MCF 10A (cell line): Measurements from ENCODE around the gene PJA1. TPM values are rescaled to one million over a fixed set of nuclear protein-coding genes. Genes with fewer than 3 reads are reported as not detected.

Experiments
- BruUV-seq: library from RNA; stranded (reverse); fragments of 400-500 nt; replicated peaks from 2 replicates; lab custom pipeline; 2021; lab: Mats Ljungman, UMichigan
- CTCF ChIA-PET: fragments of 300-600 bp; sonication (Branson Sonifier 250); formaldehyde crosslinking; extraction: SDS; loops from one replicate; lab custom pipeline; 2021; ENCODE audit warnings: antibody characterized with exemption, inconsistent platforms; lab: Yijun Ruan, JAX
- POLR2A ChIA-PET: fragments of 300-600, 350-650 bp; sonication (Branson Sonifier 250); formaldehyde crosslinking; extraction: SDS; loops from one replicate; lab custom pipeline; 2020; ENCODE audit warnings: antibody characterized with exemption, inconsistent platforms; lab: Yijun Ruan, JAX
- DNase-seq: peaks from one replicate; pipeline ENCODE4 v3.0.0-alpha.2; 2018; ENCODE audit not compliant: unreplicated experiment
- H3K27ac Mint-ChIP-seq: one replicate; pipeline ENCODE4 v1.8.0; 2022; ENCODE audit warnings: mild to moderate bottlenecking, low read depth, mixed read lengths; ENCODE audit not compliant: unreplicated experiment
- H3K27me3 Mint-ChIP-seq: one replicate; pipeline ENCODE4 v1.8.0; 2022; ENCODE audit warnings: mixed read lengths; ENCODE audit not compliant: insufficient read depth, unreplicated experiment
- H3K36me3 Mint-ChIP-seq: one replicate; pipeline ENCODE4 v1.8.0; 2022; ENCODE audit warnings: mild to moderate bottlenecking, moderate library complexity, mixed read lengths; ENCODE audit not compliant: insufficient read depth, unreplicated experiment
- H3K4me1 Mint-ChIP-seq: one replicate; pipeline ENCODE4 v1.8.0; 2022; ENCODE audit warnings: mixed read lengths; ENCODE audit not compliant: insufficient read depth, unreplicated experiment
- H3K4me3 Mint-ChIP-seq: one replicate; pipeline ENCODE4 v1.8.0; 2022; ENCODE audit warnings: mild to moderate bottlenecking, moderate library complexity, mixed read lengths; ENCODE audit not compliant: unreplicated experiment
- H3K9me3 Mint-ChIP-seq: one replicate; pipeline ENCODE4 v1.8.0; 2022; ENCODE audit warnings: mixed read lengths; ENCODE audit not compliant: unreplicated experiment
- CTCF ChIP-seq: fragments of 200-600 bp; IDR thresholded peaks from one replicate; pipeline ENCODE4 v1.8.0; 2022; ENCODE audit warnings: antibody characterized with exemption, mild to moderate bottlenecking; ENCODE audit not compliant: unreplicated experiment
- intact Hi-C: fragments of 100-400 bp; cut with micrococcal nuclease; formaldehyde crosslinking; loops from 2 replicates; pipeline ENCODE4 v1.14.1; 2022
- total RNA-seq: library from RNA; stranded (reverse); gene quantifications from 2 replicates; pipeline ENCODE4 v1.2.3, GENCODE V29; 2022

PJA1 gene
- total RNA-seq, 1 experiment from 2014 or later: 12.6 TPM

- DNase-seq: no peak
- H3K36me3 Mint-ChIP-seq: no peaks in the 10 kb centered on the region
- H3K27me3 Mint-ChIP-seq: peaks cover 59% of the 10 kb centered on the region
- no peaks in the 10 kb centered on the region for H3K9me3 Mint-ChIP-seq
- H3K4me3 Mint-ChIP-seq: no peak overlapping the region
- H3K4me1 Mint-ChIP-seq: no peaks in the 10 kb centered on the region
- ChIA-PET POLR2A (interaction anchor here (0.6 kb wide), 1 partner anchor 28 kb away, joined by 3 read pairs; no protein-coding TSS in a partner anchor), CTCF (interaction anchor here (0.5 to 0.7 kb wide), 3 partner anchors 129 to 467 kb away, joined by 3 to 7 read pairs (median 4); no protein-coding TSS in a partner anchor)
- no peak for TF ChIP-seq CTCF
- intact Hi-C loops: no loop called here
- BruUV-seq: no TSS peak
- H3K27ac Mint-ChIP-seq: no peak overlapping the region
Observed at GRCh38 chrX:69144838-69145680, 20.2 kb downstream of the PJA1 start.

GRCh38 chrX:69143530-69143929, 21.7 kb downstream of the PJA1 start:
- Mint-ChIP-seq H3K4me1 (no peaks in the 10 kb centered on the region), H3K27ac (no peak overlapping the region), H3K36me3 (no peaks in the 10 kb centered on the region), H3K4me3 (no peak overlapping the region), H3K27me3 (peaks cover 65% of the 10 kb centered on the region), H3K9me3 (no peaks in the 10 kb centered on the region)
- TF ChIP-seq CTCF: no peak
- ChIA-PET POLR2A (no interaction called here), CTCF (no interaction called here)
- BruUV-seq: no TSS peak
- intact Hi-C loops: no loop called here
- DNase-seq: no peak

- Mint-ChIP-seq H3K4me3 (no peak overlapping the region), H3K27ac (no peak overlapping the region), H3K36me3 (no peaks in the 10 kb centered on the region), H3K9me3 (no peaks in the 10 kb centered on the region), H3K4me1 (no peaks in the 10 kb centered on the region), H3K27me3 (peaks cover 69% of the 10 kb centered on the region)
- no peak for TF ChIP-seq CTCF
- DNase-seq: no peak
- ChIA-PET CTCF (interaction anchor here (1.1 kb wide), 1 partner anchor 81 kb away, joined by 3 read pairs; no protein-coding TSS in a partner anchor), POLR2A (no interaction called here)
- no TSS peak for BruUV-seq
- intact Hi-C loops: no loop called here
Observed at GRCh38 chrX:69142788-69143469, 22.3 kb downstream of the PJA1 start.

GRCh38 chrX:69140837-69141236, 24.4 kb downstream of the PJA1 start:
- CTCF ChIA-PET: no interaction called here
- intact Hi-C loops: no loop called here
- DNase-seq: no peak
- H3K4me3 Mint-ChIP-seq: no peak overlapping the region
- POLR2A ChIA-PET: no interaction called here
- H3K27me3 Mint-ChIP-seq: peaks cover 69% of the 10 kb centered on the region
- no TSS peak for BruUV-seq
- TF ChIP-seq CTCF: no peak
- H3K27ac Mint-ChIP-seq: no peak overlapping the region
- H3K9me3 Mint-ChIP-seq: no peaks in the 10 kb centered on the region
- no peaks in the 10 kb centered on the region for H3K36me3 Mint-ChIP-seq
- no peaks in the 10 kb centered on the region for H3K4me1 Mint-ChIP-seq
